GM12891 (cell line): Measurements from ENCODE around the gene PLBD2.

Experiments used
- POLR2A ChIP-seq: IDR thresholded peaks from 2 replicates; pipeline ENCODE4 v1.6.1; 2011; ENCODE audit warnings: low read depth, low read length, control low read depth
- POLR2AphosphoS5 ChIP-seq: IDR thresholded peaks from 2 replicates; pipeline ENCODE4 v1.6.1; 2011; ENCODE audit warnings: low read depth, low read length, control low read depth
- TAF1 ChIP-seq: IDR thresholded peaks from 2 replicates; pipeline ENCODE4 v1.6.1; 2011; ENCODE audit warnings: low read depth, low read length, control low read depth

DNA sequence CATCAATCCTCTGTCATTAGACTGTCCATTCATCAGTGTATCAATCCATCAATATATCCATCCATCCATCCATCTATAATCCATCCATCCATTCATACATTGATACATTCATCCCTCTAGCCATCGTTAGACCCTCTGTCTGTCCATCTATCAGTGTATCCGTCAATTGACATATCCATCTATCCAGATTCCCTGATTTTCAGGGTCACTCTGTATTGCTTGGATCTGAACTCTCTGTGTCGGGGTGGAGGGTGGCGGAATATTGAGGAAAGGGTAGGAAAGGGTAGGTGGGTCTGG is 80.9 kb downstream of the PLBD2 start:
- TF ChIP-seq POLR2A, result no peak
- TF ChIP-seq POLR2AphosphoS5, result no peak
- no peak for TF ChIP-seq TAF1
